ENCODE data around the gene FOXQ1.
"Not testable (repeated sequence)": the region's sequence is repeated elsewhere in the genome, so short reads cannot be mapped to it uniquely, and the experiment has no call there.

Gene FOXQ1

DNA sequence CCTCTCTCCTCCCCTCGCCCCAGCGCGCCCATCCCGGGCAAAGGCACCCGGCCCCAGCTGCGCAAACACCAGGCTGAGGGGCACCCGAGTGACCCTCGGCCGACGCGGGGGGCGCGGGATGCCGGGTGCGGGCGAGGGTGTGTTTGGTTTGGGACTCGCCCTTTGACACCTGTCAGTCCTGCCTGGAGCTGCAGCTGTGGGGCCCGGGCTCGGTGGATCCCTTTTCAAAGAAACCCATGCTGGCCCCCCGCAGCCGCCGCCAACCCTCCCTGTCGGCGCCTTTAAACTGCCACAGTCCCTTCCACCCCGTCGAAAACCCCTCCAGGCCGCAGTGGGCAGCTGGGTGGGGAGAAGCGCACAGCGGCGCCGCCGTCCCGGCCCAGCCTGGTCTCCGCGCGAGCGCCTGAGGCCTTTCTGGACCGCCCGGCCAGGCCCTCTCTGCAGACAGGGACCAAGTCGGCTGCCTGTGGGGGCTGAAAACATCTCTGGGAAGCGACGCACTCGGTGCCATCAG lies 5.5 kb downstream of the FOXQ1 start:
- H3K36me3 ChIP-seq, result no peaks in the 10 kb centered on the region
- H3K27ac ChIP-seq, result no peak overlapping the region
- peaks cover 6 to 17% of the 10 kb centered on the region in 2 experiments for H3K4me1 ChIP-seq (ENCODE audit: control insufficient read depth in 1 of 2, insufficient read depth in 1 of 2, low read depth in 1 of 2, low read length in 1 of 2)
- no peak for TF ChIP-seq CTCF (IDR thresholded peaks at IDR 0.05)
- peaks cover 63% of the 10 kb centered on the region for H3K27me3 ChIP-seq
- no peak overlapping the region for H3K4me3 ChIP-seq (ENCODE audit: low read depth in 1 of 2, low read length in 1 of 2)
- no peaks in the 10 kb centered on the region for H3K9me3 ChIP-seq

GRCh38 chr6:1318036-1318435 lies 6.1 kb downstream of the FOXQ1 start:
- no peak for TF ChIP-seq CTCF (IDR thresholded peaks at IDR 0.05)

DNA sequence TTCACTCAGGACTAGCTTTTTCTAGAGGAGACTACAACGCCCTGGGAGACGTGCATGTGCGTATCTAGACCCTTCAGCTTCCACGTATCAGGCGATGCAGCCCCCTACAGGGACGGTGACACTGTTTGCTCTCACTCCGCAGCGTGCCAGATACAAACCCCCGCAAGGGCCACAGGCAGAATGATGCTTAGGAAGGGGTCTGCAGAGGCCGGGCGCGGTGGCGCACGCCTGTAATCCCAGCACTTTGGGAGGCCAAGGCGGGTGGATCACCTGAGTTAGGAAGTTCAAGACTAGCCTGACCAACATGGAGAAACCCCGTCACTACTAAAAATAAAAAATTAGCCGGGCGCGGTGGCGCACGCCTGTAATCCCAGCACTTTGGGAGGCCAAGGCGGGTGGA lies 6.7 kb downstream of the FOXQ1 start:
- not testable (repeated sequence) for H3K4me1 ChIP-seq (ENCODE audit: control insufficient read depth in 1 of 2, insufficient read depth in 1 of 2, low read depth in 1 of 2, low read length in 1 of 2); H3K27ac ChIP-seq

More at GRCh38 chr6:1318036-1318435, 6.1 kb downstream of the FOXQ1 start:
- Histone ChIP-seq H3K27ac (no peak overlapping the region), H3K4me1 (ENCODE audit: control insufficient read depth in 1 of 2, insufficient read depth in 1 of 2, low read depth in 1 of 2, low read length in 1 of 2) (peaks cover under 1 to 10% of the 10 kb centered on the region in 2 experiments), H3K36me3 (no peaks in the 10 kb centered on the region), H3K4me3 (ENCODE audit: low read depth in 1 of 2, low read length in 1 of 2) (no peak overlapping the region), H3K9me3 (no peaks in the 10 kb centered on the region), H3K27me3 (peaks cover 63% of the 10 kb centered on the region)

GRCh38 chr6:1321738-1322137 lies 9.8 kb downstream of the FOXQ1 start:
- Histone ChIP-seq H3K27me3 (peaks cover 58% of the 10 kb centered on the region), H3K27ac (no peak overlapping the region), H3K4me1 (ENCODE audit: control insufficient read depth in 1 of 2, insufficient read depth in 1 of 2, low read depth in 1 of 2, low read length in 1 of 2) (no peaks in the 10 kb centered on the region), H3K4me3 (ENCODE audit: low read depth in 1 of 2, low read length in 1 of 2) (no peak overlapping the region), H3K36me3 (no peaks in the 10 kb centered on the region), H3K9me3 (no peaks in the 10 kb centered on the region)
- no peak for TF ChIP-seq CTCF (IDR thresholded peaks at IDR 0.05)

More for the DNA sequence above, 6.7 kb downstream of the FOXQ1 start:
- H3K27me3 ChIP-seq, result peaks cover 63% of the 10 kb centered on the region
- H3K36me3 ChIP-seq; H3K4me3 ChIP-seq (ENCODE audit: low read depth in 1 of 2, low read length in 1 of 2); H3K9me3 ChIP-seq: not testable (repeated sequence)

DNA sequence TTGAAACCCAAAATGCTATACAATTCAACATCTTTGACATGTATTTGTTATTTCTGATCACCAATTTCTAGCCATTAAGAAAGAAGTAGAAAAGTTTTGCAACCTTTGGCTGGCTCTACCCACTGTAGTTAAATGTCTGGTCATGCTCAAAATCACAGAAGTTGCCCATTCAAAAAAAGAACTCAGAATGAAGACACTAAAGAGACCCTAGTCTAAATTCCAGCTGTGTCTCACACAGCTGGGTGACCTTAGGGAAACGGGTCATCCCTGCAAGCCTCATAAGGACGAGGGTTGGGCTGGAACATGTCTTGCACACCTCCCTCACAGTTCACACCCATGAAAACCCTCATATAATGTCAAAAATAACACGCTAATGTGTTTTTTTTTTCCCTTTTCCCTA lies 10.3 kb downstream of the FOXQ1 start:
- Histone ChIP-seq H3K27me3 (peaks cover 60% of the 10 kb centered on the region), H3K9me3 (no peaks in the 10 kb centered on the region), H3K27ac (no peak overlapping the region), H3K36me3 (no peaks in the 10 kb centered on the region), H3K4me1 (ENCODE audit: control insufficient read depth in 1 of 2, insufficient read depth in 1 of 2, low read depth in 1 of 2, low read length in 1 of 2) (no peaks in the 10 kb centered on the region), H3K4me3 (ENCODE audit: low read depth in 1 of 2, low read length in 1 of 2) (no peak overlapping the region)
- TF ChIP-seq CTCF (IDR thresholded peaks at IDR 0.05), result no peak

DNA sequence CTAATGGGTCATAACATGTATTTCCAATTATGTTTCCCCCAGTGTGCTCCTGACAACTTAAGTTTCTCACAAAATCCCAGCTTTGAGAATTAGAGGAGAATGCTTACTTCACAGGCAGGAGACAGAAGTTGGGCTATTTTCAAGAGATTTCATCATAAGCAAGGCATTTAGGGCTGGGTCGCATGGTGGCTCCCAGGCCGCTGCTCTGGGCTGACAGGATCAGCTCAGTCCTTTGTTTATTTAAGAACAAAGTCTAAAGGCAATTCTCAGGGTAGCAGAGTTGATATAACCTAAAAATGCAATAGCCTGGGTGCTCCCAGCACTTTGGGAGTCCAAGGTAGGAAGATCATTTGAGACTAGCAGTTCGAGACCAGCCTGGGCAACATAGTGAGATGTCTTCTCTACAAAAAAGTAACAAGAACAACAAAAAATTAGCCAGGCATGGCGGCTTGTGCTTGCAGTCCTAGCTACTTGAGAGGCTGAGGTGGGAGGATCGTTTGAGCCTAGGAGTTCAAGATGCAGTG lies 10.9 kb downstream of the FOXQ1 start:
- TF ChIP-seq CTCF (IDR thresholded peaks at IDR 0.05), result no peak
- no peaks in the 10 kb centered on the region for H3K36me3 ChIP-seq
- H3K27ac ChIP-seq, result no peak overlapping the region
- H3K4me3 ChIP-seq (ENCODE audit: low read depth in 1 of 2, low read length in 1 of 2), result no peak overlapping the region
- H3K4me1 ChIP-seq (ENCODE audit: control insufficient read depth in 1 of 2, insufficient read depth in 1 of 2, low read depth in 1 of 2, low read length in 1 of 2), result no peaks in the 10 kb centered on the region
- no peaks in the 10 kb centered on the region for H3K9me3 ChIP-seq
- peaks cover 60% of the 10 kb centered on the region for H3K27me3 ChIP-seq
